SK-N-SH treated with all-trans-retinoic acid at 6 μM for 48 hours (cell line): ENCODE data around the gene PLAU.

Experiments
- ATAC-seq: fragments of 200-7000 bp; cut with Tn5 transposase; 3 replicates; pipeline ENCODE4 v1.9.1; 2020; ENCODE audit warnings: mild to moderate bottlenecking, moderate library complexity
- ARNTL ChIP-seq: fragments of 450-650 bp; formaldehyde crosslinking; IDR thresholded peaks from 2 replicates; pipeline ENCODE4 v1.5.0; 2020; ENCODE audit warnings: low read depth, mild to moderate bottlenecking, moderate library complexity, borderline replicate concordance
- BACH2 ChIP-seq: fragments of 250-450 bp; sonication (Bioruptor Pico); IDR thresholded peaks from 2 replicates; pipeline ENCODE4 v1.9.0; 2021; ENCODE audit warnings: mild to moderate bottlenecking, borderline replicate concordance
- CREB5 ChIP-seq: fragments of 250-450 bp; sonication (Bioruptor Pico); IDR thresholded peaks from 2 replicates; pipeline ENCODE4 v1.5.1; 2020; ENCODE audit warnings: low read depth, mild to moderate bottlenecking, moderate library complexity
- CSDC2 ChIP-seq: fragments of 250-450 bp; sonication (Bioruptor Pico); IDR thresholded peaks from 2 replicates; pipeline ENCODE4 v1.5.0; 2020; ENCODE audit warnings: mild to moderate bottlenecking, moderate library complexity
- CSRNP3 ChIP-seq: fragments of 250-450 bp; sonication (Bioruptor Pico); IDR thresholded peaks from 2 replicates; pipeline ENCODE4 v1.5.1; 2021; ENCODE audit warnings: mild to moderate bottlenecking, moderate library complexity
- ESRRG ChIP-seq: fragments of 250-450 bp; sonication (Bioruptor Pico); IDR thresholded peaks from 2 replicates; pipeline ENCODE4 v1.6.1; 2021; ENCODE audit warnings: mild to moderate bottlenecking
- GLIS3 ChIP-seq: fragments of 250-450 bp; sonication (Bioruptor Pico); IDR thresholded peaks from 2 replicates; pipeline ENCODE4 v1.5.0; 2020; ENCODE audit warnings: mild to moderate bottlenecking, moderate library complexity
- ISL1 ChIP-seq: fragments of 250-450 bp; sonication (Bioruptor Pico); IDR thresholded peaks from 2 replicates; pipeline ENCODE4 v2.1.2; 2022; ENCODE audit warnings: mild to moderate bottlenecking, moderate library complexity
- OSR1 ChIP-seq: fragments of 250-450 bp; sonication (Bioruptor Pico); IDR thresholded peaks from 2 replicates; pipeline ENCODE4 v1.8.0; 2022; ENCODE audit warnings: moderate library complexity, mild to moderate bottlenecking, inconsistent platforms
- PATZ1 ChIP-seq: fragments of 250-450 bp; sonication (Bioruptor Pico); IDR thresholded peaks from 2 replicates; pipeline ENCODE4 v1.8.0; 2020; ENCODE audit warnings: mild to moderate bottlenecking, moderate library complexity, borderline replicate concordance
- POU6F1 ChIP-seq: fragments of 250-450 bp; sonication (Bioruptor Pico); IDR thresholded peaks from 2 replicates; pipeline ENCODE4 v1.8.0; 2021; ENCODE audit warnings: low read depth, mild to moderate bottlenecking, moderate library complexity, borderline replicate concordance
- PPARA ChIP-seq: fragments of 250-450 bp; sonication (Bioruptor Pico); IDR thresholded peaks from 2 replicates; pipeline ENCODE4 v1.5.0; 2020; ENCODE audit warnings: mild to moderate bottlenecking, borderline replicate concordance
- RARB ChIP-seq: fragments of 250-450 bp; sonication (Bioruptor Pico); IDR thresholded peaks from 2 replicates; pipeline ENCODE4 v1.8.0; 2021; ENCODE audit warnings: mild to moderate bottlenecking, moderate library complexity
- SNAI2 ChIP-seq: fragments of 250-450 bp; sonication (Bioruptor Pico); IDR thresholded peaks from 2 replicates; pipeline ENCODE4 v1.5.0; 2020; ENCODE audit warnings: mild to moderate bottlenecking, moderate library complexity
- TCF4 ChIP-seq: fragments of 250-450 bp; sonication (Bioruptor Pico); IDR thresholded peaks from 2 replicates; pipeline ENCODE4 v1.8.0; 2021; ENCODE audit warnings: mild to moderate bottlenecking, moderate library complexity, borderline replicate concordance
- TOX ChIP-seq: fragments of 250-450 bp; sonication (Bioruptor Pico); IDR thresholded peaks from 2 replicates; pipeline ENCODE4 v1.8.0; 2021; ENCODE audit warnings: mild to moderate bottlenecking, moderate library complexity, borderline replicate concordance
- TSHZ2 ChIP-seq: fragments of 250-450 bp; sonication (Bioruptor Pico); IDR thresholded peaks from 2 replicates; pipeline ENCODE4 v1.5.0; 2020; ENCODE audit warnings: mild to moderate bottlenecking, moderate library complexity
- ZC3H10 ChIP-seq: fragments of 250-450 bp; sonication (Bioruptor Pico); IDR thresholded peaks from 2 replicates; pipeline ENCODE4 v1.5.1; 2021; ENCODE audit warnings: mild to moderate bottlenecking, moderate library complexity
- ZFP30 ChIP-seq: fragments of 450-650 bp; formaldehyde crosslinking; IDR thresholded peaks from 2 replicates; pipeline ENCODE4 v1.5.0; 2022; ENCODE audit warnings: mild to moderate bottlenecking, moderate library complexity
- ZNF565 ChIP-seq: fragments of 450-650 bp; formaldehyde crosslinking; conservative IDR thresholded peaks from 2 replicates; pipeline ENCODE4 v1.5.0; 2020; ENCODE audit warnings: low read depth, mild to moderate bottlenecking, moderate library complexity
- ZNF70 ChIP-seq: fragments of 450-650 bp; formaldehyde crosslinking; IDR thresholded peaks from 2 replicates; pipeline ENCODE4 v1.5.0; 2020; ENCODE audit warnings: mild to moderate bottlenecking, moderate library complexity

The PLAU gene

GRCh38 chr10:73898730-73899410 is 12.1 kb upstream of the PLAU start:
- TF ChIP-seq CSRNP3 (CRISPR knock-in tag), result no peak
- no peak for TF ChIP-seq ISL1 (CRISPR knock-in tag)
- no peak for TF ChIP-seq ARNTL (CRISPR knock-in tag)
- TF ChIP-seq TCF4, result no peak
- TF ChIP-seq BACH2 (CRISPR knock-in tag), result no peak
- TF ChIP-seq POU6F1 (CRISPR knock-in tag), result no peak
- no peak for TF ChIP-seq CREB5
- TF ChIP-seq ZC3H10 (CRISPR knock-in tag), result no peak
- TF ChIP-seq TOX (CRISPR knock-in tag), result no peak
- TF ChIP-seq ZNF565 (CRISPR knock-in tag), result no peak
- TF ChIP-seq CSDC2, result no peak
- no peak for TF ChIP-seq PPARA
- TF ChIP-seq ESRRG, result no peak
- TF ChIP-seq GLIS3 (CRISPR knock-in tag), result no peak
- TF ChIP-seq ZFP30 (CRISPR knock-in tag), result no peak
- TF ChIP-seq TSHZ2 (CRISPR knock-in tag), result no peak
- no peak for TF ChIP-seq RARB
- TF ChIP-seq PATZ1 (CRISPR knock-in tag), result no peak
- no peak for TF ChIP-seq SNAI2 (CRISPR knock-in tag)
- no peak for TF ChIP-seq OSR1 (CRISPR knock-in tag)
- no peak for ATAC-seq

- no peak for TF ChIP-seq CSRNP3 (CRISPR knock-in tag)
- no peak for TF ChIP-seq ZC3H10 (CRISPR knock-in tag)
- no peak for TF ChIP-seq BACH2 (CRISPR knock-in tag)
- no peak for TF ChIP-seq ARNTL (CRISPR knock-in tag)
- no peak for TF ChIP-seq ZNF565 (CRISPR knock-in tag)
- TF ChIP-seq ISL1 (CRISPR knock-in tag), result no peak
- TF ChIP-seq ESRRG, result no peak
- TF ChIP-seq ZNF70 (CRISPR knock-in tag), result no peak
- TF ChIP-seq TCF4, result no peak
- TF ChIP-seq SNAI2 (CRISPR knock-in tag), result no peak
- TF ChIP-seq PATZ1 (CRISPR knock-in tag), result no peak
- no peak for TF ChIP-seq OSR1 (CRISPR knock-in tag)
- TF ChIP-seq, all 23 proteins: peak for 0
- peak; percentile 79 for ATAC-seq
Measured at GRCh38 chr10:73899423-73899822, 11.5 kb upstream of the PLAU start.
